Keratinocyte (primary cell): Measurements from ENCODE around the gene DOCK3. TPM values are rescaled to one million over a fixed set of nuclear protein-coding genes. Genes with fewer than 3 reads are reported as not detected.
"Not testable (repeated sequence)": the region's sequence is repeated elsewhere in the genome, so short reads cannot be mapped to it uniquely, and the experiment has no call there.

Source experiments
- DNase-seq: peaks from one replicate; pipeline ENCODE4 v3.0.0-alpha.2; 2011; ENCODE audit warnings: low read depth, missing footprints, low spot score
- FAIRE-seq: peaks from 2 replicates; lab custom pipeline; 2011; peaks lifted over from hg19 to GRCh38; lab: Jason Lieb, UNC
- H2AFZ ChIP-seq: 2 replicates; pipeline ENCODE4 v1.6.0; 2012; ENCODE audit warnings: low read length, control low read depth, inconsistent platforms; ENCODE audit not compliant: control insufficient read depth
- H3K27ac ChIP-seq: 2 replicates; pipeline ENCODE4 v1.5.1; 2011; ENCODE audit warnings: low read length; ENCODE audit not compliant: control insufficient read depth, insufficient read depth
- H3K27me3 ChIP-seq: 3 replicates; pipeline ENCODE4 v1.6.0; 2011; ENCODE audit warnings: low read length; ENCODE audit not compliant: control insufficient read depth, insufficient read depth; ENCODE audit errors: extremely low read depth
- H3K36me3 ChIP-seq, 2 experiments: 2 replicates in 1 of 2; 3 replicates in 1 of 2; pipeline ENCODE4 v1.5.1; 2011; ENCODE audit warnings: low read length in 2 of 2, mild to moderate bottlenecking in 1 of 2; ENCODE audit not compliant: control insufficient read depth in 2 of 2, insufficient read depth in 2 of 2; ENCODE audit errors: extremely low read depth in 1 of 2
- H3K4me1 ChIP-seq: 3 replicates; pipeline ENCODE4 v1.5.1; 2011; ENCODE audit warnings: low read length; ENCODE audit not compliant: control insufficient read depth, insufficient read depth; ENCODE audit errors: extremely low read depth
- H3K4me2 ChIP-seq: 3 replicates; pipeline ENCODE4 v1.6.0; 2011; ENCODE audit warnings: low read depth, low read length; ENCODE audit not compliant: control insufficient read depth, insufficient read depth; ENCODE audit errors: extremely low read depth
- H3K4me3 ChIP-seq, 3 experiments: fragments of 200-600 bp in 1 of 3; sonication (generic) in 1 of 3; 2 replicates in 2 of 3; 3 replicates in 1 of 3; pipeline ENCODE4 v1.5.1; 2011 to 2016; ENCODE audit warnings: low read length in 3 of 3, mild to moderate bottlenecking in 3 of 3, control low read depth in 2 of 3, inconsistent platforms in 1 of 3, low read depth in 1 of 3, mixed read lengths in 1 of 3, mixed run types in 1 of 3, moderate library complexity in 1 of 3; ENCODE audit not compliant: control insufficient read depth in 2 of 3, insufficient read depth in 2 of 3; ENCODE audit errors: extremely low read depth in 1 of 3
- H3K79me2 ChIP-seq: 2 replicates; pipeline ENCODE4 v1.6.0; 2012; ENCODE audit warnings: low read length; ENCODE audit not compliant: control insufficient read depth, insufficient read depth
- H3K9ac ChIP-seq: 3 replicates; pipeline ENCODE4 v1.6.0; 2011; ENCODE audit warnings: low read length; ENCODE audit not compliant: control insufficient read depth, insufficient read depth; ENCODE audit errors: extremely low read depth
- H3K9me1 ChIP-seq: 3 replicates; pipeline ENCODE4 v1.6.0; 2011; ENCODE audit warnings: low read length; ENCODE audit not compliant: control insufficient read depth, insufficient read depth; ENCODE audit errors: extremely low read depth
- H3K9me3 ChIP-seq: 2 replicates; pipeline ENCODE4 v1.5.1; 2012; ENCODE audit warnings: low read depth, low read length; ENCODE audit not compliant: control insufficient read depth
- H4K20me1 ChIP-seq: 3 replicates; pipeline ENCODE4 v1.6.0; 2011; ENCODE audit warnings: low read length; ENCODE audit not compliant: control insufficient read depth, insufficient read depth; ENCODE audit errors: extremely low read depth
- CTCF ChIP-seq, 3 experiments: IDR thresholded peaks in 1 of 3; conservative IDR thresholded peaks in 1 of 3; optimal IDR thresholded peaks in 1 of 3; 2 replicates in 2 of 3; 3 replicates in 1 of 3; pipeline versions ENCODE3 to v1.5.1; 2011; ENCODE audit warnings: low read length in 3 of 3, mild to moderate bottlenecking in 3 of 3, moderate library complexity in 2 of 3, control low read depth in 1 of 3, inconsistent platforms in 1 of 3; ENCODE audit not compliant: insufficient read depth in 2 of 3; ENCODE audit errors: extremely low read depth in 1 of 3
- EZH2 ChIP-seq: IDR thresholded peaks from one replicate; pipeline ENCODE4 v1.6.1; 2012; ENCODE audit warnings: inconsistent platforms, mild to moderate bottlenecking, low read length, moderate library complexity
- dilution Hi-C: fragments of 300-500 bp; cut with MboI; formaldehyde crosslinking; loops from one replicate; pipeline ENCODE4 v1.7.0; 2020; ENCODE audit warnings: low sequenced_read_pairs; ENCODE audit not compliant: extremely low pct_ligation_motif_present
- polyA plus RNA-seq, 5 experiments: library from polyadenylated mRNA; depleted of rRNA in 3 of 5; stranded (reverse) in 3 of 5; stranded (forward) in 1 of 5; unstranded in 1 of 5; fragments of >200 nt; gene quantifications; 1 replicate in 1 of 5; 2 replicates in 3 of 5; 3 replicates in 1 of 5; pipeline versions ENCODE4 v1.2.1 to v1.2.3, GENCODE V29; 2011 to 2012; ENCODE audit warnings: missing spikeins in 2 of 5, low read depth in 1 of 5, low replicate concordance in 1 of 5

The DOCK3 gene
- polyA plus RNA-seq, 1 donor (not counting 4 experiments of a cell fraction or from before 2014, with no cell fraction given): 0.10 TPM

- TF ChIP-seq CTCF (optimal IDR thresholded peaks at IDR 0.05 in 1 of 3, IDR thresholded peaks at IDR 0.05 in 1 of 3, conservative IDR thresholded peaks at IDR 0.05 in 1 of 3; ENCODE audit: extremely low read depth in 1 of 3, insufficient read depth in 2 of 3, low read length in 3 of 3) (no peak), EZH2 (no peak)
- H3K27ac ChIP-seq: no peak overlapping the region
- no peak overlapping the region for H3K4me3 ChIP-seq
- DNase-seq: no peak
- dilution Hi-C loops: loop anchor here (5.0 to 25.0 kb wide), 2 partner anchors 39 to 239 kb away; no protein-coding TSS in a partner anchor
- H3K9ac ChIP-seq: no peak overlapping the region
- H2AFZ ChIP-seq: no peak overlapping the region
- H3K79me2 ChIP-seq: no peaks in the 10 kb centered on the region
- no peaks in the 10 kb centered on the region for H3K4me1 ChIP-seq
- no peaks in the 10 kb centered on the region for H3K9me1 ChIP-seq
- H3K9me3 ChIP-seq: no peaks in the 10 kb centered on the region
- no peak for FAIRE-seq
- H3K36me3 ChIP-seq: no peaks in the 10 kb centered on the region
- no peaks in the 10 kb centered on the region for H4K20me1 ChIP-seq
- H3K4me2 ChIP-seq: no peak overlapping the region
- no peaks in the 10 kb centered on the region for H3K27me3 ChIP-seq
Measured at GRCh38 chr3:51123531-51123930, 448.8 kb downstream of the DOCK3 start.

GRCh38 chr3:51131607-51132006 lies 456.9 kb downstream of the DOCK3 start:
- H3K4me2 ChIP-seq, H2AFZ ChIP-seq, H3K4me1 ChIP-seq, H3K9me1 ChIP-seq, FAIRE-seq, H3K79me2 ChIP-seq, dilution Hi-C loops, H3K9me3 ChIP-seq, H3K4me3 ChIP-seq, H3K36me3 ChIP-seq, H3K27me3 ChIP-seq, H3K27ac ChIP-seq, DNase-seq, H3K9ac ChIP-seq, H4K20me1 ChIP-seq: not testable (repeated sequence)

GRCh38 chr3:51137715-51138114 lies 463.0 kb downstream of the DOCK3 start:
- Histone ChIP-seq H3K79me2 (no peaks in the 10 kb centered on the region), H3K9me3 (no peaks in the 10 kb centered on the region), H4K20me1 (no peaks in the 10 kb centered on the region), H3K9me1 (no peaks in the 10 kb centered on the region), H3K4me1 (no peaks in the 10 kb centered on the region), H3K4me2 (no peak overlapping the region), H3K9ac (no peak overlapping the region), H3K27me3 (no peaks in the 10 kb centered on the region), H3K27ac (no peak overlapping the region), H3K36me3 (no peaks in the 10 kb centered on the region), H3K4me3 (no peak overlapping the region), H2AFZ (no peak overlapping the region)
- FAIRE-seq: no peak
- TF ChIP-seq CTCF (optimal IDR thresholded peaks at IDR 0.05 in 1 of 3, IDR thresholded peaks at IDR 0.05 in 1 of 3, conservative IDR thresholded peaks at IDR 0.05 in 1 of 3; ENCODE audit: extremely low read depth in 1 of 3, insufficient read depth in 2 of 3, low read length in 3 of 3): no peak
- DNase-seq: no peak
- dilution Hi-C loops: no loop called here
